Uterus (tissue), 4 donors: ENCODE data around the gene IDH3A. TPM values are rescaled to one million over a fixed set of nuclear protein-coding genes. Genes with fewer than 3 reads are reported as not detected.

Source experiments
- DNase-seq, 2 donors: peaks; one replicate each; pipeline ENCODE4 v3.0.0-alpha.2; 2019 to 2020
- H3K27ac ChIP-seq, 2 donors: fragments of 200-600 bp; sonication (generic); 1 replicate in 1 of 2; 2 replicates in 1 of 2; pipeline ENCODE4 v1.5.1; 2016 to 2018
- H3K27me3 ChIP-seq, 2 donors: fragments of 200-600 bp; sonication (generic); one replicate each; pipeline ENCODE4 v1.5.1; 2018 to 2019; ENCODE audit warnings: control low read depth in 1 of 2
- H3K36me3 ChIP-seq, 2 donors: fragments of 200-600 bp; sonication (generic); one replicate each; pipeline ENCODE4 v1.5.1; 2019; ENCODE audit warnings: control low read depth in 1 of 2
- H3K4me1 ChIP-seq, 2 donors: fragments of 200-600 bp; sonication (generic); one replicate each; pipeline ENCODE4 v1.5.1; 2018 to 2019; ENCODE audit warnings: control low read depth in 1 of 2
- H3K4me3 ChIP-seq, 2 donors: fragments of 200-600 bp; sonication (generic); 1 replicate in 1 of 2; 2 replicates in 1 of 2; pipeline ENCODE4 v1.5.1; 2018 to 2019; ENCODE audit warnings: mild to moderate bottlenecking in 1 of 2
- H3K9me3 ChIP-seq, 2 donors: fragments of 200-600 bp; sonication (generic); one replicate each; pipeline ENCODE4 v1.5.1; 2019; ENCODE audit warnings: control low read depth in 1 of 2
- POLR2A ChIP-seq, 2 donors: fragments of 450-650 bp; IDR thresholded peaks; one replicate each; pipeline ENCODE4 v1.6.1; 2016; ENCODE audit warnings: antibody characterized with exemption in 2 of 2, mild to moderate bottlenecking in 1 of 2, moderate library complexity in 1 of 2
- intact Hi-C: fragments of 100-400 bp; cut with DNase I; formaldehyde crosslinking; loops from one replicate; pipeline ENCODE4 v1.15.1; 2023; ENCODE audit warnings: low total_unique reads
- total RNA-seq, 4 donors: library from RNA; depleted of rRNA in 3 of 4; stranded (reverse); fragments of >200 nt in 3 of 4; gene quantifications; one replicate each; pipeline versions ENCODE4 v1.1.0 to v1.2.4, GENCODE V29; 2014 to 2023
- TF ChIP-seq, protein P1 (sequence below), 4 experiments: fragments of 200-600 bp in 2 of 4; fragments of 450-650 bp in 2 of 4; sonication (generic) in 2 of 4; IDR thresholded peaks; one replicate each; pipeline ENCODE4 v1.5.1; 2016 to 2019; ENCODE audit warnings: antibody characterized with exemption in 4 of 4, mild to moderate bottlenecking in 2 of 4, moderate library complexity in 1 of 4
- donor health status: DM: yes; HTN: yes; CAD: no.

Gene IDH3A
- total RNA-seq, 4 donors from 2014 or later, result 60.1 to 118 (median 86.4) TPM

DNA sequence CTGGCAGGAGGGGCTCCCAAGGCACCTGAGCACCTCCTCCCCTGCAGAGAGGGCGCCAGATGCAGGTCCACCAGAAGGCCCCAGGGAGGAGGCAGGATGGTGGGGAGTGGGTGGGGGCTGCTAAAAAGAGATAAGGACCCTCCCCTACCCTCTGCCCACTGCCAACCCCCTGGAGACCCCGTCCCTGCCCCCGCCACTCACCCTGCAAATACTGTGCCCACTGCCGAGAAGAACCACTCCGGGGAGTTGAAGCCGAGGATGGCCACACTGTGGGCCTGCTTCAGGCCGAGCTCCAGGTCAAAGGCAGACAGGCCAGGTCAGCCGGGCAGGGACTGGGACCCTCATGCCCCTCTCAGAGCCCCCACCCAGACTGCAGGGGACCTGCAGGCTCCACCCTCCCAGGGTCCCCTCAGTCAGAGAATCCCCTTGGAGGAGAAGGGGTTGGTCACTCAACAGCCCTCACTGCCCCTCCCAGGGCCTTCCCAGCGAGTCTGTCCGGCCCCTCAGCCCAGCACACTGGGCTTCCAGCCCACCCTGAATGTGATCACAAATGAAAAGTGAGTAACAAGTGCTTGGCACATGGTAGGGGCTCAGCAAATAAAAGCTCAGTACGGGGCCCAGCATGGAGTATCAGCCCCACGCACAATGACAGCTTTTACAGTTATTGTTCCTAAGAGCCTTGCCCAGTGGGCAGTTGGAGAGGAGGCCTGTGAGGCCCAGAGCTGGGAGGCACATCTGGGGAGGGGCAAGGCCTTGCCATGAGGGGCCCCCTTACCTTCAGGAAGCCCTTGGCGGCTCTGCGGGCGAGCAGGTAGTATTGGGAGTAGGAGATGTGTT is 44.8 kb downstream of the IDH3A start:
- Histone ChIP-seq H3K4me1 (no peaks in the 10 kb centered on the region), H3K36me3 (no peaks in the 10 kb centered on the region), H3K4me3 (no peak overlapping the region), H3K27me3 (no peaks in the 10 kb centered on the region), H3K9me3 (no peaks in the 10 kb centered on the region), H3K27ac (no peak overlapping the region)
- no peak for TF ChIP-seq POLR2A (IDR thresholded peaks at IDR 0.05)
- TF ChIP-seq, protein P1, sequence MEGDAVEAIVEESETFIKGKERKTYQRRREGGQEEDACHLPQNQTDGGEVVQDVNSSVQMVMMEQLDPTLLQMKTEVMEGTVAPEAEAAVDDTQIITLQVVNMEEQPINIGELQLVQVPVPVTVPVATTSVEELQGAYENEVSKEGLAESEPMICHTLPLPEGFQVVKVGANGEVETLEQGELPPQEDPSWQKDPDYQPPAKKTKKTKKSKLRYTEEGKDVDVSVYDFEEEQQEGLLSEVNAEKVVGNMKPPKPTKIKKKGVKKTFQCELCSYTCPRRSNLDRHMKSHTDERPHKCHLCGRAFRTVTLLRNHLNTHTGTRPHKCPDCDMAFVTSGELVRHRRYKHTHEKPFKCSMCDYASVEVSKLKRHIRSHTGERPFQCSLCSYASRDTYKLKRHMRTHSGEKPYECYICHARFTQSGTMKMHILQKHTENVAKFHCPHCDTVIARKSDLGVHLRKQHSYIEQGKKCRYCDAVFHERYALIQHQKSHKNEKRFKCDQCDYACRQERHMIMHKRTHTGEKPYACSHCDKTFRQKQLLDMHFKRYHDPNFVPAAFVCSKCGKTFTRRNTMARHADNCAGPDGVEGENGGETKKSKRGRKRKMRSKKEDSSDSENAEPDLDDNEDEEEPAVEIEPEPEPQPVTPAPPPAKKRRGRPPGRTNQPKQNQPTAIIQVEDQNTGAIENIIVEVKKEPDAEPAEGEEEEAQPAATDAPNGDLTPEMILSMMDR (IDR thresholded peaks at IDR 0.05), result no peak
- no peak for DNase-seq
- intact Hi-C loops, result no loop called here

DNA sequence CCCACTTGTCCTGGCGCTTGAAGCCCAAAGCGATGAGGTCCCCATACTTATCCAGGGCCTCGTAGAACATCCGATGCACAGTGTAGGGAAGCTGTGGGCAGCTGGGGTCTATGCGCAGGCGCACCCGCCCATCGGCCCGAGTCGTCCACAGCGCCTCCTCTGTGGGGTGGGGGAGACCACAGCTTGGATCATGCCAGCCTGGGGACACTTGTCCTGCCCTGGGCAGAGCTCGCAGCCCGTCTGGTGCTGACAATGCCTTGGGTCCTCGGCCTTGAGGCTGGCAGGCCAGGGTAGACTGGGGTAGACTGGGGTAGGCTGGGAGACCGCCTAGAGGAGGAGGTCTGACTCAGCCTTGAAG is 45.4 kb downstream of the IDH3A start:
- no peak for DNase-seq
- no peaks in the 10 kb centered on the region for H3K27me3 ChIP-seq
- intact Hi-C loops, result no loop called here
- no peak overlapping the region for H3K4me3 ChIP-seq
- no peaks in the 10 kb centered on the region for H3K9me3 ChIP-seq
- no peaks in the 10 kb centered on the region for H3K4me1 ChIP-seq
- H3K27ac ChIP-seq, result no peak overlapping the region
- no peaks in the 10 kb centered on the region for H3K36me3 ChIP-seq
- TF ChIP-seq POLR2A (IDR thresholded peaks at IDR 0.05), result no peak
- TF ChIP-seq, protein P1 (IDR thresholded peaks at IDR 0.05), result no peak

DNA sequence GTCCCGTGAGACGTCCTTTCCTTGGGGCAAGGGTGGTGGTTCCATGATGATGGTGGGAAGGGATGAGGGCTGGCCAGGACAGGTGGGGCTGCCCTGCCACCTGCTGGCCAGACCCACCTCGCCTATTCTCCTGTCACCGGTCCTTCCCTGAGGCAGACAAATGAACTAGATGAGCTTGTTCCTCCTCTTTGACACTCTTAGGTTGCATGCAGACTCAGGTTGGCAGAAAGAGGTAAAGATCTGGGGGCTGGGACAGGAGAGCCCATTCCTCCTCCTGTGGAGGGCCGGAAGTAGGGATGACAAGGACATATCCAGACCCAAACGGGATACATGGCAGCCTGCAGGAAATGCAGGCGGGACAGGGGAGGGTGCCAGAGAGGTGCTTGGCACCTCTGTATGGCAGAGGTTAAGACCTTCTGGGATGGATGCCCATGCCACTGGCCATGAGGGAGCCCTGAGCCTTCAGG is 46.6 kb downstream of the IDH3A start:
- no peak for DNase-seq
- TF ChIP-seq, protein P1 (IDR thresholded peaks at IDR 0.05), result peak; percentile 51 to 76 (median 68)
- TF ChIP-seq POLR2A (IDR thresholded peaks at IDR 0.05), result no peak
- intact Hi-C loops, result loop anchor here (5.0 kb wide), 1 partner anchor 83 kb away; no protein-coding TSS in a partner anchor
- Histone ChIP-seq H3K36me3 (no peaks in the 10 kb centered on the region), H3K4me3 (no peak overlapping the region), H3K27me3 (no peaks in the 10 kb centered on the region), H3K9me3 (no peaks in the 10 kb centered on the region), H3K4me1 (no peaks in the 10 kb centered on the region), H3K27ac (no peak overlapping the region)

DNA sequence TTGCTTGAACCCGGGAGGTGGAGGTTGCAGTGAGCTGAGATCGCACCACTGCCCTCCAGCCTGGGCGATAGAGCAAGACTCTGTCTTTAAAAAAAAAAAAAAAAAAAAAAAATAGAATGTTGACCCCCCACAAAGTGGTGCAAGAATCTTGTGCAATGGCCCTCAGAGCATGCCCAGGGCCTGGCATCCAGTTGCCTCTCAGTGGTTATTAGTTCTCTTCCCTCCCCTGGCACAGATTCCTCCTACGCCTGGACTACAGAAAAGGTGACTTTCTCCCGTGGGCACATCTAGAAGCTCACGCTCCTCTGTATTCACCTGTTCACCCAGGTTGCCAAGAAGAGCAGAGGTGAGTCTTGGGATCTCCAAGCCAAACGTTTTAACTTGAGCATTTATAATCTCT is 48.5 kb downstream of the IDH3A start:
- Histone ChIP-seq H3K27me3 (no peaks in the 10 kb centered on the region), H3K4me1 (no peaks in the 10 kb centered on the region), H3K36me3 (no peaks in the 10 kb centered on the region), H3K4me3 (no peak overlapping the region), H3K9me3 (no peaks in the 10 kb centered on the region), H3K27ac (no peak overlapping the region)
- no peak for DNase-seq
- TF ChIP-seq, protein P1 (IDR thresholded peaks at IDR 0.05), result no peak
- TF ChIP-seq POLR2A (IDR thresholded peaks at IDR 0.05), result no peak
- intact Hi-C loops, result loop anchor here (5.0 kb wide), 1 partner anchor 85 kb away; no protein-coding TSS in a partner anchor

DNA sequence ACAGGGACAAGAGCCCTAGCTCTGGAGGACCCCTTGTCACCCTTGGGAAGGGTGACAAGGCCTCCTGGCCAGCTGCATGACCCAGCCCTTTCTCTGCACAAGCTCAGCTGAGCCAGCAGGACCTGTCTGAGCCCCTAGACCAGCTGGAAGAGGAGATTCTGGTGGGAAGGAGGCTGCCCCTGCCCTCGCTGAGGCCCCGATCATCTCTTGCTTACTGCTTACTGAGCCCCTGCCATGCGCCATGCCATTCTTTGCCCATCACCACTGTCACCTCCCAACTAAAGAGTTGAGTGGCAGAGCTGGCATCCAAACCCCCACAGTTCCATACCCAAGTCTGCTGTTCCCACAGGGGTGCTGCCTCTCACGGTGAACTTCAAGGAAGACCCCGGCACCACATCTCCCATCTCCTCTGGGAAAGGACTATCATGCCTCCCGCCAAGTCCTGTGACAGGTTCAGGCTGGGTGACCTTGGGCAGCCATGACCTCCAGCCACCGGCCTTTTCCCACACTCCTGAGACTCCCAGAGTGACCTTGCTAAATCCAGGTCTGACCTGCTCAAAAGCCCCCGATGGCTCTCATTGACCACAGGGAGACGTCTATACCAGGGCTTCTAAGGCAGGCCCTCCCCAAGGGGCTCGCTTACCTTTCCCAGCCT is 51.2 kb downstream of the IDH3A start:
- H3K27me3 ChIP-seq, result no peaks in the 10 kb centered on the region
- H3K36me3 ChIP-seq, result no peaks in the 10 kb centered on the region
- H3K4me3 ChIP-seq, result no peak overlapping the region
- H3K4me1 ChIP-seq, result no peaks in the 10 kb centered on the region
- no peaks in the 10 kb centered on the region for H3K9me3 ChIP-seq
- intact Hi-C loops, result no loop called here
- DNase-seq, result no peak
- no peak overlapping the region for H3K27ac ChIP-seq
- no peak for TF ChIP-seq POLR2A (IDR thresholded peaks at IDR 0.05)
- TF ChIP-seq, protein P1 (IDR thresholded peaks at IDR 0.05), result no peak
